Smooth muscle cell (in vitro differentiated cells): ENCODE measurements around the gene TUBB6. TPM values are rescaled to one million over a fixed set of nuclear protein-coding genes. Genes with fewer than 3 reads are reported as not detected.
A peak's percentile ranks its signal among the peaks of the same experiment; 100 is the strongest.

Source experiments
- DNase-seq: peaks from one replicate; lab custom pipeline; 2025; ENCODE audit not compliant: unreplicated experiment; lab: John Stamatoyannopoulos, UW
- H2AFZ ChIP-seq: fragments of 200-600 bp; sonication (generic); 2 replicates; pipeline ENCODE4 v1.6.0; 2016; ENCODE audit warnings: antibody characterized with exemption, low read depth, mild to moderate bottlenecking
- H3F3A ChIP-seq: fragments of 200-600 bp; sonication (generic); 2 replicates; pipeline ENCODE4 v1.6.0; 2017; ENCODE audit warnings: antibody characterized with exemption, low read depth
- H3K27ac ChIP-seq: fragments of 200-600 bp; sonication (generic); 2 replicates; pipeline ENCODE4 v1.5.1; 2016; ENCODE audit warnings: low read depth, mild to moderate bottlenecking
- H3K27me3 ChIP-seq: fragments of 200-600 bp; sonication (generic); 2 replicates; pipeline ENCODE4 v1.6.1; 2016; ENCODE audit warnings: low read depth, mild to moderate bottlenecking
- H3K36me3 ChIP-seq: fragments of 200-600 bp; sonication (generic); 2 replicates; pipeline ENCODE4 v1.5.1; 2016; ENCODE audit warnings: low read depth
- H3K4me1 ChIP-seq: fragments of 200-600 bp; sonication (generic); 2 replicates; pipeline ENCODE4 v1.5.1; 2016; ENCODE audit warnings: low read depth
- H3K4me2 ChIP-seq: fragments of 200-600 bp; sonication (generic); 2 replicates; pipeline ENCODE4 v1.6.0; 2016; ENCODE audit warnings: mild to moderate bottlenecking
- H3K4me3 ChIP-seq: fragments of 200-600 bp; sonication (generic); 2 replicates; pipeline ENCODE4 v1.5.1; 2016; ENCODE audit warnings: mild to moderate bottlenecking
- H3K79me2 ChIP-seq: fragments of 200-600 bp; sonication (generic); 2 replicates; pipeline ENCODE4 v1.6.0; 2016; ENCODE audit warnings: low read depth, mild to moderate bottlenecking
- H3K9ac ChIP-seq: fragments of 200-600 bp; sonication (generic); 2 replicates; pipeline ENCODE4 v1.6.0; 2016; ENCODE audit warnings: low read depth
- H3K9me3 ChIP-seq: fragments of 200-600 bp; sonication (generic); replicated peaks from 2 replicates; pipeline ENCODE4 v1.5.1; 2016; ENCODE audit warnings: low read depth
- H4K20me1 ChIP-seq: fragments of 200-600 bp; sonication (generic); 2 replicates; pipeline ENCODE4 v1.6.0; 2016; ENCODE audit warnings: low read depth
- CTCF ChIP-seq: fragments of 200-600 bp; sonication (generic); IDR thresholded peaks from 2 replicates; pipeline ENCODE4 v1.5.1; 2017; ENCODE audit warnings: borderline replicate concordance, mild to moderate bottlenecking, antibody characterized with exemption; ENCODE audit not compliant: insufficient read depth, poor library complexity, severe bottlenecking
- WGBS: methylation state at CpG from one replicate; pipeline ENCODE4 v1.1.7; 2016; ENCODE audit warnings: low lambda C conversion rate; 5-methylcytosine and 5-hydroxymethylcytosine counted together
- polyA plus RNA-seq: library from polyadenylated mRNA; unstranded; fragments of >200 nt; fragmentation: Nextera tagmentation; extraction: Ambion mirVana; gene quantifications from 2 replicates; pipeline ENCODE4 v1.2.1, GENCODE V29; 2016
- total RNA-seq: library from RNA; depleted of rRNA; stranded (reverse); fragments of >200 nt; gene quantifications from 2 replicates; pipeline ENCODE4 v1.2.3, GENCODE V29; 2014

TUBB6 gene
- total and polyA plus RNA-seq, 2 experiments from 2014 or later = 359 to 460 TPM

GRCh38 chr18:12279781-12280531 is 28.1 kb upstream of the TUBB6 start:
- 92% methylated on average over 16 of the region's 16 CpGs for WGBS
- Histone ChIP-seq H4K20me1 (no peaks in the 10 kb centered on the region), H3F3A (peaks cover 3% of the 10 kb centered on the region), H3K79me2 (no peaks in the 10 kb centered on the region), H2AFZ (no peak overlapping the region), H3K27ac (peak overlapping the region; percentile 99), H3K36me3 (no peaks in the 10 kb centered on the region), H3K4me3 (no peak overlapping the region), H3K9ac (peak overlapping the region; percentile 80), H3K9me3 (no peaks in the 10 kb centered on the region), H3K4me1 (peaks cover 22% of the 10 kb centered on the region), H3K4me2 (peak overlapping the region; percentile 76), H3K27me3 (no peaks in the 10 kb centered on the region)
- TF ChIP-seq CTCF = no peak
- no peak for DNase-seq

- Histone ChIP-seq H3K79me2 (no peaks in the 10 kb centered on the region), H3K27me3 (no peaks in the 10 kb centered on the region), H3K4me1 (peaks cover 22% of the 10 kb centered on the region), H3K9me3 (no peaks in the 10 kb centered on the region), H4K20me1 (no peaks in the 10 kb centered on the region), H3K27ac (peak overlapping the region; percentile 91), H3K4me2 (peak overlapping the region; percentile 37), H3K9ac (peak overlapping the region; percentile 79), H2AFZ (no peak overlapping the region), H3K36me3 (no peaks in the 10 kb centered on the region), H3F3A (peaks cover 7% of the 10 kb centered on the region), H3K4me3 (no peak overlapping the region)
- WGBS = 14% methylated on average over 1 of the region's 1 CpG
- TF ChIP-seq CTCF = no peak
- no peak for DNase-seq
Observed at GRCh38 chr18:12281861-12282260, 26.2 kb upstream of the TUBB6 start.

GRCh38 chr18:12282442-12283039 is 25.5 kb upstream of the TUBB6 start:
- H4K20me1 ChIP-seq = no peaks in the 10 kb centered on the region
- WGBS = 42% methylated on average over 9 of the region's 9 CpGs

More at GRCh38 chr18:12282442-12283039, 25.5 kb upstream of the TUBB6 start:
- Histone ChIP-seq H3K79me2 (no peaks in the 10 kb centered on the region), H3K4me3 (no peak overlapping the region), H2AFZ (no peak overlapping the region), H3K9ac (peak overlapping the region; percentile 79), H3K27me3 (no peaks in the 10 kb centered on the region), H3K4me2 (peak overlapping the region; percentile 51), H3K27ac (peak overlapping the region; percentile 91), H3K9me3 (no peaks in the 10 kb centered on the region), H3K4me1 (peaks cover 22% of the 10 kb centered on the region), H3F3A (peaks cover 14% of the 10 kb centered on the region), H3K36me3 (no peaks in the 10 kb centered on the region)
- TF ChIP-seq CTCF = no peak
- no peak for DNase-seq
